Prostate gland (tissue), 2 donors: ENCODE measurements around the gene SLC49A4. TPM values are rescaled to one million over a fixed set of nuclear protein-coding genes. Genes with fewer than 3 reads are reported as not detected.

Experiments used
- DNase-seq: peaks from one replicate; pipeline ENCODE4 v3.0.0-alpha.2; 2019; ENCODE audit warnings: low spot score
- H3K27ac ChIP-seq, 2 donors: fragments of 200-600 bp; sonication (generic); 2 replicates each; pipeline ENCODE4 v1.5.1; 2017 to 2019
- H3K27me3 ChIP-seq: fragments of 200-600 bp; sonication (generic); replicated peaks from 2 replicates; pipeline ENCODE4 v1.5.1; 2019; ENCODE audit not compliant: insufficient read depth
- H3K36me3 ChIP-seq, 2 donors: fragments of 200-600 bp; sonication (generic); 1 replicate in 1 of 2; 2 replicates in 1 of 2; pipeline versions ENCODE4 v1.5.1 to v1.8.1; 2017 to 2019
- H3K4me1 ChIP-seq: fragments of 200-600 bp; sonication (generic); replicated peaks from 2 replicates; pipeline ENCODE4 v1.5.1; 2019
- H3K4me3 ChIP-seq, 2 donors: fragments of 200-600 bp; sonication (generic); 2 replicates each; pipeline ENCODE4 v1.5.1; 2017 to 2019
- H3K9me3 ChIP-seq: fragments of 200-600 bp; sonication (generic); 2 replicates; pipeline ENCODE4 v1.5.1; 2017
- POLR2A ChIP-seq: fragments of 450-650 bp; IDR thresholded peaks from one replicate; pipeline ENCODE4 v1.6.1; 2016; ENCODE audit warnings: antibody characterized with exemption, mild to moderate bottlenecking
- POLR2AphosphoS5 ChIP-seq: sonication (generic); formaldehyde crosslinking; IDR thresholded peaks from one replicate; pipeline ENCODE4 v1.6.1; 2017; ENCODE audit warnings: antibody characterized with exemption
- WGBS: methylation state at CpG from one replicate; pipeline ENCODE4 v1.1.5; 2018; 5-methylcytosine and 5-hydroxymethylcytosine counted together
- intact Hi-C: fragments of 100-400 bp; cut with DNase I; formaldehyde crosslinking; loops from one replicate; pipeline ENCODE4 v1.14.2; 2022
- total RNA-seq, 2 donors: library from RNA; depleted of rRNA; stranded (reverse); fragments of >200 nt; gene quantifications; one replicate each; pipeline ENCODE4 v1.1.0, GENCODE V29; 2016
- TF ChIP-seq, protein P1 (sequence below), 4 experiments: fragments of 200-600 bp in 2 of 4; fragments of 450-650 bp in 2 of 4; sonication (generic) in 2 of 4; IDR thresholded peaks; 1 replicate in 3 of 4; 2 replicates in 1 of 4; pipeline ENCODE4 v1.5.1; 2016 to 2019; ENCODE audit warnings: antibody characterized with exemption in 4 of 4, mild to moderate bottlenecking in 2 of 4, moderate library complexity in 2 of 4

The SLC49A4 gene
- total RNA-seq, 2 donors from 2014 or later = 26.7 to 34.7 TPM

GRCh38 chr3:122785231-122785630 lies 9.6 kb upstream of the SLC49A4 start:
- H3K27ac ChIP-seq = no peak overlapping the region
- no peaks in the 10 kb centered on the region for H3K27me3 ChIP-seq
- TF ChIP-seq POLR2AphosphoS5 (no peak), POLR2A (no peak)
- TF ChIP-seq, protein P1, sequence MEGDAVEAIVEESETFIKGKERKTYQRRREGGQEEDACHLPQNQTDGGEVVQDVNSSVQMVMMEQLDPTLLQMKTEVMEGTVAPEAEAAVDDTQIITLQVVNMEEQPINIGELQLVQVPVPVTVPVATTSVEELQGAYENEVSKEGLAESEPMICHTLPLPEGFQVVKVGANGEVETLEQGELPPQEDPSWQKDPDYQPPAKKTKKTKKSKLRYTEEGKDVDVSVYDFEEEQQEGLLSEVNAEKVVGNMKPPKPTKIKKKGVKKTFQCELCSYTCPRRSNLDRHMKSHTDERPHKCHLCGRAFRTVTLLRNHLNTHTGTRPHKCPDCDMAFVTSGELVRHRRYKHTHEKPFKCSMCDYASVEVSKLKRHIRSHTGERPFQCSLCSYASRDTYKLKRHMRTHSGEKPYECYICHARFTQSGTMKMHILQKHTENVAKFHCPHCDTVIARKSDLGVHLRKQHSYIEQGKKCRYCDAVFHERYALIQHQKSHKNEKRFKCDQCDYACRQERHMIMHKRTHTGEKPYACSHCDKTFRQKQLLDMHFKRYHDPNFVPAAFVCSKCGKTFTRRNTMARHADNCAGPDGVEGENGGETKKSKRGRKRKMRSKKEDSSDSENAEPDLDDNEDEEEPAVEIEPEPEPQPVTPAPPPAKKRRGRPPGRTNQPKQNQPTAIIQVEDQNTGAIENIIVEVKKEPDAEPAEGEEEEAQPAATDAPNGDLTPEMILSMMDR (IDR thresholded peaks at IDR 0.05) = no peak
- no peak for DNase-seq
- H3K9me3 ChIP-seq = no peaks in the 10 kb centered on the region
- H3K4me1 ChIP-seq = no peaks in the 10 kb centered on the region
- intact Hi-C loops = no loop called here
- no peak overlapping the region for H3K4me3 ChIP-seq
- 77% methylated on average over 1 of the region's 1 CpG for WGBS
- no peaks in the 10 kb centered on the region for H3K36me3 ChIP-seq

GRCh38 chr3:122786066-122786465 lies 8.8 kb upstream of the SLC49A4 start:
- TF ChIP-seq, protein P1 (IDR thresholded peaks at IDR 0.05) = no peak
- TF ChIP-seq POLR2AphosphoS5 = no peak
- no peak for TF ChIP-seq POLR2A
- no peaks in the 10 kb centered on the region for H3K36me3 ChIP-seq
- H3K4me1 ChIP-seq = no peaks in the 10 kb centered on the region
- no peak overlapping the region for H3K4me3 ChIP-seq
- intact Hi-C loops = no loop called here
- H3K27me3 ChIP-seq = no peaks in the 10 kb centered on the region
- no peak for DNase-seq
- 33% methylated on average over 1 of the region's 1 CpG for WGBS
- no peak overlapping the region for H3K27ac ChIP-seq
- no peaks in the 10 kb centered on the region for H3K9me3 ChIP-seq

DNA sequence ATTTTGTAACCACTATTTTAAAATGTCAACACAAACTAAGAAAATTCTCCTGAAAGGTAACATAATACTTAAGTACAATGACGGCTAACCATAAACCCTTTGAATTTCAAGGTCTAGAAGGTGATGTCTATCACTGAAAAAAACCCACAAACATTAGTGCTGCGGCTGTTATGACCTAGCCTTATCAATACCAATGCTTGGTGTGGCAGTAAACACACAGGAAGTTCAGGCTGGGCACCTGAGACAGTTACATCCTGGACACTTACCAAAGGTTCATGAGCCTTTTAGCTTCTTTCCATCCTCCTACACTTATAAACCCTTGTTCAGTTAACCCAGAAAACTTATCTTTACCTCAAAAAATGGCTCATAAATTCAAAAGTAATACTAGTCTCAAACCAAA lies 7.0 kb upstream of the SLC49A4 start:
- intact Hi-C loops = no loop called here
- WGBS = 86% methylated on average over 2 of the region's 2 CpGs
- Histone ChIP-seq H3K36me3 (no peaks in the 10 kb centered on the region), H3K9me3 (no peaks in the 10 kb centered on the region), H3K27me3 (no peaks in the 10 kb centered on the region), H3K4me3 (no peak overlapping the region), H3K27ac (no peak overlapping the region), H3K4me1 (no peaks in the 10 kb centered on the region)
- no peak for DNase-seq
- TF ChIP-seq POLR2AphosphoS5 (no peak), POLR2A (no peak)
- TF ChIP-seq, protein P1 (IDR thresholded peaks at IDR 0.05) = no peak

DNA sequence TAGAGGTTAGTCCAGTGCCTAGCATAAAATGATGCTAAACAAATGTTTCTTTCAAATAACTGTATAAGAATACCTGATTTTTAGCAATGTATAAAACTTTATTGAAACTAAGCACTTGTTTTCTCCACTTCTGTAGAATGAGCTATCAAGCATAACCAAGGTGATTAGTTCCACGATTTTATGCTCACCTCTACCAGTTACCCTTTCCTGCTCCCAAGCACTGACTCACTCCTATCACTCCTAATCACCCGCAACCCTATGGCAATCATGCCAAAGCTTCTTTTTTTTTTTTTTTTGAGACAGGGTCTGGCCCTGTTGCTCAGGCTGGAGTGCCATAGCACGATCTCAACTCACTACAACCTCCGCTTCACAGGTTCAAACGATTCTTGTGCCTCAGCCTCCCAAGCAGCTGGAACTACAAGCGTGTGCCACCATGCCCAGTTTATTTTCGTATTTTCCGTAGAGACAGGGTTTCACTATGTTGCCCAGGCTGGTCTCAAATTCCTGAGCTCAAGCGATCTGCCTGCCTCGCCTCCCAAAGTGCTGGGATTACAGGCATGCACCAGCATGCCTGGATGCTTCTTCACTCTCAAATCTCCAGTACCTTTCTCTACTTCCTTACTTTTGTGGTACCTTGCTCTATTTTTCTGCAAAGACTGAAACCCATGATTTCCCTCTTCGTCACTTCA lies 5.1 kb upstream of the SLC49A4 start:
- no peak for TF ChIP-seq POLR2A
- no peak for TF ChIP-seq POLR2AphosphoS5
- no peaks in the 10 kb centered on the region for H3K9me3 ChIP-seq
- no peaks in the 10 kb centered on the region for H3K4me1 ChIP-seq
- H3K4me3 ChIP-seq = no peak overlapping the region
- H3K27ac ChIP-seq = no peak overlapping the region
- H3K27me3 ChIP-seq = no peaks in the 10 kb centered on the region
- intact Hi-C loops = no loop called here
- no peak for DNase-seq
- 79% methylated on average over 11 of the region's 11 CpGs for WGBS
- H3K36me3 ChIP-seq = no peaks in the 10 kb centered on the region

GRCh38 chr3:122793568-122794416 lies 1.1 kb upstream of the SLC49A4 start, which contains the start of gene HSPBAP1:
HSPBAP1 (minus strand) TSS chr3:122793831; CDS start chr3:122793680, 151 bp downstream.
- TF ChIP-seq POLR2AphosphoS5 (peak; percentile 88), POLR2A (peak; percentile 31)
- TF ChIP-seq, protein P1 (IDR thresholded peaks at IDR 0.05) = no peak
- DNase-seq = peak; percentile 93
- intact Hi-C loops = no loop called here
- Histone ChIP-seq H3K9me3 (no peaks in the 10 kb centered on the region), H3K27ac (peak within 1 kb of the TSS; percentile 95 to 96), H3K4me1 (no peaks in the 10 kb centered on the region), H3K27me3 (no peaks in the 10 kb centered on the region), H3K36me3 (no peaks in the 10 kb centered on the region), H3K4me3 (peak within 1 kb of the TSS; percentile 83 to 90)
- 0% methylated on average over 40 of the region's 46 CpGs for WGBS
